ENCODE data around the gene AIP.

The AIP gene

GRCh38 chr11:67491276-67492068 is 8.6 kb downstream of the AIP start:
- H3K4me3 ChIP-seq (ENCODE audit: low read depth, low read length): no peak overlapping the region
- TF ChIP-seq CTCF (IDR thresholded peaks at IDR 0.05; ENCODE audit: low read depth, low read length, missing control alignments): no peak
- DNase-seq (ENCODE audit: low read depth): no peak

GRCh38 chr11:67492069-67492727 is 9.4 kb downstream of the AIP start:
- no peak overlapping the region for H3K4me3 ChIP-seq (ENCODE audit: low read depth, low read length)
- no peak for TF ChIP-seq CTCF (IDR thresholded peaks at IDR 0.05; ENCODE audit: low read depth, low read length, missing control alignments)
- DNase-seq (ENCODE audit: low read depth): no peak

- no peak for DNase-seq (ENCODE audit: low read depth)
- no peak for TF ChIP-seq CTCF (IDR thresholded peaks at IDR 0.05; ENCODE audit: low read depth, low read length, missing control alignments)
- no peak overlapping the region for H3K4me3 ChIP-seq (ENCODE audit: low read depth, low read length)
These were observed 10.1 kb downstream of the AIP start for GRCh38 chr11:67492801-67493547.

GRCh38 chr11:67493548-67494370 is 10.9 kb downstream of the AIP start:
- no peak for TF ChIP-seq CTCF (IDR thresholded peaks at IDR 0.05; ENCODE audit: low read depth, low read length, missing control alignments)
- H3K4me3 ChIP-seq (ENCODE audit: low read depth, low read length): no peak overlapping the region
- no peak for DNase-seq (ENCODE audit: low read depth)

GRCh38 chr11:67494371-67495233 is 11.8 kb downstream of the AIP start:
- no peak overlapping the region for H3K4me3 ChIP-seq (ENCODE audit: low read depth, low read length)
- no peak for DNase-seq (ENCODE audit: low read depth)

More at GRCh38 chr11:67494371-67495233, 11.8 kb downstream of the AIP start:
- TF ChIP-seq CTCF (IDR thresholded peaks at IDR 0.05; ENCODE audit: low read depth, low read length, missing control alignments): no peak

Data from GM12864 (cell line).